Endothelial cell of umbilical vein (primary cell): Measurements from ENCODE around the gene CDC45. TPM values are rescaled to one million over a fixed set of nuclear protein-coding genes. Genes with fewer than 3 reads are reported as not detected.

Source experiments
- BruUV-seq: library from RNA; stranded (reverse); fragments of 400-500 nt; replicated peaks from 2 replicates; lab custom pipeline; 2021; lab: Mats Ljungman, UMichigan
- CTCF ChIA-PET: fragments of 300-600, 350-600 bp; sonication (Branson Sonifier 250); formaldehyde crosslinking; loops from one replicate; lab custom pipeline; 2021; ENCODE audit warnings: antibody characterized with exemption, inconsistent platforms; lab: Charles Lee
- POLR2A ChIA-PET: fragments of 300-600, 350-600 bp; sonication (Branson Sonifier 250); formaldehyde crosslinking; loops from one replicate; lab custom pipeline; 2021; ENCODE audit warnings: antibody characterized with exemption, inconsistent platforms; lab: Charles Lee
- DNase-seq: peaks from one replicate; pipeline ENCODE4 v3.0.0-alpha.2; 2011; ENCODE audit warnings: low read depth, low spot score
- FAIRE-seq: peaks from 2 replicates; lab custom pipeline; 2011; peaks lifted over from hg19 to GRCh38; lab: Jason Lieb, UNC
- H2AFZ ChIP-seq: 2 replicates; pipeline ENCODE4 v1.6.0; 2012; ENCODE audit warnings: low read depth, low read length, control low read depth, inconsistent platforms
- H3K27ac ChIP-seq: 2 replicates; pipeline ENCODE4 v1.5.1; 2011; ENCODE audit warnings: low read depth, mild to moderate bottlenecking, control low read depth, low read length, moderate library complexity; ENCODE audit not compliant: insufficient read depth
- H3K27me3 ChIP-seq, 2 experiments: 2 replicates each; pipeline versions ENCODE4 v1.6.0 to v1.6.1; 2011; ENCODE audit warnings: low read length in 2 of 2, mixed read lengths in 1 of 2; ENCODE audit not compliant: control insufficient read depth in 2 of 2, insufficient read depth in 2 of 2
- H3K36me3 ChIP-seq, 2 experiments: 2 replicates in 1 of 2; 3 replicates in 1 of 2; pipeline ENCODE4 v1.5.1; 2011; ENCODE audit warnings: low read length in 2 of 2, mild to moderate bottlenecking in 1 of 2, moderate library complexity in 1 of 2; ENCODE audit not compliant: control insufficient read depth in 2 of 2, insufficient read depth in 2 of 2; ENCODE audit errors: extremely low read depth in 1 of 2
- H3K4me1 ChIP-seq: 3 replicates; pipeline ENCODE4 v1.5.1; 2011; ENCODE audit warnings: mild to moderate bottlenecking, low read length; ENCODE audit not compliant: control insufficient read depth, insufficient read depth; ENCODE audit errors: extremely low read depth
- H3K4me2 ChIP-seq: 2 replicates; pipeline ENCODE4 v1.6.1; 2011; ENCODE audit warnings: low read length, control low read depth, mixed read lengths; ENCODE audit not compliant: insufficient read depth
- H3K4me3 ChIP-seq, 3 experiments: fragments of 200-600 bp in 1 of 3; sonication (generic), shearing (Covaris generic) in 1 of 3; replicated peaks in 1 of 3; 2 replicates each; pipeline ENCODE4 v1.5.1; 2011 to 2016; ENCODE audit warnings: control low read depth in 3 of 3, low read length in 3 of 3, mild to moderate bottlenecking in 2 of 3, inconsistent platforms in 1 of 3, low read depth in 1 of 3, moderate library complexity in 1 of 3; ENCODE audit not compliant: insufficient read depth in 1 of 3
- H3K79me2 ChIP-seq: 2 replicates; pipeline ENCODE4 v1.6.0; 2012; ENCODE audit warnings: low read length, inconsistent platforms; ENCODE audit not compliant: control insufficient read depth, insufficient read depth
- H3K9ac ChIP-seq: replicated peaks from 2 replicates; pipeline ENCODE3; 2011; ENCODE audit warnings: low read length, control low read depth; ENCODE audit not compliant: insufficient read depth; ENCODE audit errors: extremely low read depth
- H3K9me1 ChIP-seq: replicated peaks from 3 replicates; pipeline ENCODE4 v1.6.0; 2011; ENCODE audit warnings: mild to moderate bottlenecking, low read length; ENCODE audit not compliant: control insufficient read depth, insufficient read depth; ENCODE audit errors: extremely low read depth
- H3K9me3 ChIP-seq: replicated peaks from 2 replicates; pipeline ENCODE4 v1.5.1; 2012; ENCODE audit warnings: low read length, inconsistent platforms; ENCODE audit not compliant: control insufficient read depth, insufficient read depth
- H4K20me1 ChIP-seq: replicated peaks from 2 replicates; pipeline ENCODE3; 2011; ENCODE audit warnings: mild to moderate bottlenecking, low read length; ENCODE audit not compliant: control insufficient read depth, insufficient read depth; ENCODE audit errors: extremely low read depth
- CTCF ChIP-seq, 2 donors: IDR thresholded peaks; 1 replicate in 1 of 2; 2 replicates in 1 of 2; pipeline ENCODE4 v1.5.1; 2011; ENCODE audit warnings: low read length in 2 of 2, mild to moderate bottlenecking in 2 of 2, moderate library complexity in 2 of 2, control low read depth in 1 of 2, inconsistent platforms in 1 of 2, low read depth in 1 of 2; ENCODE audit not compliant: insufficient read depth in 1 of 2; ENCODE audit errors: extremely low read depth in 1 of 2
- EZH2 ChIP-seq: IDR thresholded peaks from 2 replicates; pipeline ENCODE4 v1.6.1; 2012; ENCODE audit warnings: borderline replicate concordance, low read depth, mild to moderate bottlenecking, moderate library complexity, low read length, inconsistent platforms; ENCODE audit not compliant: severe bottlenecking
- FOS ChIP-seq: IDR thresholded peaks from 2 replicates; pipeline ENCODE4 v1.6.1; 2011; ENCODE audit warnings: mild to moderate bottlenecking, low read length, moderate library complexity, borderline replicate concordance; ENCODE audit not compliant: insufficient read depth
- GATA2 ChIP-seq: IDR thresholded peaks from 2 replicates; pipeline ENCODE4 v1.7.0; 2011; ENCODE audit warnings: low read depth, mild to moderate bottlenecking, moderate library complexity, mixed read lengths, low read length; ENCODE audit not compliant: insufficient read length, insufficient read depth
- MAX ChIP-seq: IDR thresholded peaks from 2 replicates; pipeline ENCODE4 v1.6.1; 2011; ENCODE audit not compliant: insufficient read depth, insufficient read length
- MYC ChIP-seq: IDR thresholded peaks from one replicate; pipeline ENCODE4 v1.6.1; 2011; ENCODE audit warnings: mild to moderate bottlenecking, low read depth, low read length
- POLR2A ChIP-seq: IDR thresholded peaks from 2 replicates; pipeline ENCODE4 v1.6.1; 2012; ENCODE audit warnings: low read depth, mild to moderate bottlenecking, control low read depth, low read length
- POLR2AphosphoS5 ChIP-seq: IDR thresholded peaks from 2 replicates; pipeline ENCODE4 v1.6.1; 2012; ENCODE audit warnings: low read depth, mild to moderate bottlenecking, control low read depth, low read length, moderate library complexity; ENCODE audit not compliant: insufficient read depth
- dilution Hi-C: fragments of 300-500 bp; cut with MboI; formaldehyde crosslinking; loops from one replicate; pipeline ENCODE4 v1.15.0; 2019; ENCODE audit warnings: low sequenced_read_pairs; ENCODE audit not compliant: extremely low pct_ligation_motif_present
- intact Hi-C: fragments of 100-400 bp; cut with micrococcal nuclease; formaldehyde crosslinking; loops from one replicate; pipeline ENCODE4 v1.10.0; 2022
- polyA plus RNA-seq, 4 experiments: library from polyadenylated mRNA; depleted of rRNA in 3 of 4; stranded (reverse) in 3 of 4; unstranded in 1 of 4; fragments of >200 nt; gene quantifications; 2 replicates each; pipeline versions ENCODE4 v1.2.1 to v1.2.3, GENCODE V29; 2011 to 2012; ENCODE audit warnings: missing spikeins in 1 of 4
- total RNA-seq: library from RNA; stranded (reverse); gene quantifications from 2 replicates; pipeline ENCODE4 v1.2.3, GENCODE V29; 2021

Gene CDC45
- total and polyA plus RNA-seq, 2 donors (not counting 3 experiments of a cell fraction or from before 2014, with no cell fraction given), result 36.6 to 40.6 TPM

- no peak for TF ChIP-seq GATA2
- TF ChIP-seq EZH2, result no peak
- TF ChIP-seq MYC, result no peak
- peak; percentile 44 for TF ChIP-seq FOS
- no peak for TF ChIP-seq MAX
- no peak for TF ChIP-seq POLR2AphosphoS5
- TF ChIP-seq POLR2A, result no peak
- no peak for TF ChIP-seq CTCF (IDR thresholded peaks at IDR 0.05; ENCODE audit: extremely low read depth in 1 of 2, insufficient read depth in 1 of 2, low read depth in 1 of 2, low read length in 2 of 2)
- Histone ChIP-seq H3K9ac (peak overlapping the region; percentile 7), H2AFZ (no peak overlapping the region), H3K79me2 (no peaks in the 10 kb centered on the region), H3K9me1 (no peaks in the 10 kb centered on the region), H3K4me2 (peak overlapping the region; percentile 43), H3K27ac (peak overlapping the region; percentile 88), H3K4me1 (peaks cover 45% of the 10 kb centered on the region), H3K4me3 (no peak overlapping the region), H3K9me3 (no peaks in the 10 kb centered on the region), H4K20me1 (no peaks in the 10 kb centered on the region), H3K36me3 (no peaks in the 10 kb centered on the region), H3K27me3 (no peaks in the 10 kb centered on the region)
- intact Hi-C loops (loop anchor here (1.0 kb wide), 4 partner anchors 10 to 83 kb away; partner anchors contain the start of gene CLDN5), dilution Hi-C loops (no loop called here)
- DNase-seq (no peak), FAIRE-seq (no peak)
- BruUV-seq, result no TSS peak
- ChIA-PET CTCF (interaction anchor here (0.9 to 1.8 kb wide), 10 partner anchors 11 to 267 kb away, joined by 3 to 12 read pairs (median 4); no protein-coding TSS in a partner anchor), POLR2A (interaction anchor here (0.6 to 1.3 kb wide), 3 partner anchors 12 to 42 kb away, joined by 3 to 4 read pairs (median 3); no protein-coding TSS in a partner anchor)
Measured at GRCh38 chr22:19566279-19567156, 86.8 kb downstream of the CDC45 start.
